NOMO-1 treated with DMSO at 0.1 percent for 48 hours (cell line): ENCODE results near the gene CENPE.
"Not testable (repeated sequence)": the region's sequence is repeated elsewhere in the genome, so short reads cannot be mapped to it uniquely, and the experiment has no call there.

ENCODE experiments used
- DNase-seq: peaks from one replicate; lab custom pipeline; 2025; ENCODE audit not compliant: unreplicated experiment; lab: John Stamatoyannopoulos, UW

Gene CENPE, protein sequence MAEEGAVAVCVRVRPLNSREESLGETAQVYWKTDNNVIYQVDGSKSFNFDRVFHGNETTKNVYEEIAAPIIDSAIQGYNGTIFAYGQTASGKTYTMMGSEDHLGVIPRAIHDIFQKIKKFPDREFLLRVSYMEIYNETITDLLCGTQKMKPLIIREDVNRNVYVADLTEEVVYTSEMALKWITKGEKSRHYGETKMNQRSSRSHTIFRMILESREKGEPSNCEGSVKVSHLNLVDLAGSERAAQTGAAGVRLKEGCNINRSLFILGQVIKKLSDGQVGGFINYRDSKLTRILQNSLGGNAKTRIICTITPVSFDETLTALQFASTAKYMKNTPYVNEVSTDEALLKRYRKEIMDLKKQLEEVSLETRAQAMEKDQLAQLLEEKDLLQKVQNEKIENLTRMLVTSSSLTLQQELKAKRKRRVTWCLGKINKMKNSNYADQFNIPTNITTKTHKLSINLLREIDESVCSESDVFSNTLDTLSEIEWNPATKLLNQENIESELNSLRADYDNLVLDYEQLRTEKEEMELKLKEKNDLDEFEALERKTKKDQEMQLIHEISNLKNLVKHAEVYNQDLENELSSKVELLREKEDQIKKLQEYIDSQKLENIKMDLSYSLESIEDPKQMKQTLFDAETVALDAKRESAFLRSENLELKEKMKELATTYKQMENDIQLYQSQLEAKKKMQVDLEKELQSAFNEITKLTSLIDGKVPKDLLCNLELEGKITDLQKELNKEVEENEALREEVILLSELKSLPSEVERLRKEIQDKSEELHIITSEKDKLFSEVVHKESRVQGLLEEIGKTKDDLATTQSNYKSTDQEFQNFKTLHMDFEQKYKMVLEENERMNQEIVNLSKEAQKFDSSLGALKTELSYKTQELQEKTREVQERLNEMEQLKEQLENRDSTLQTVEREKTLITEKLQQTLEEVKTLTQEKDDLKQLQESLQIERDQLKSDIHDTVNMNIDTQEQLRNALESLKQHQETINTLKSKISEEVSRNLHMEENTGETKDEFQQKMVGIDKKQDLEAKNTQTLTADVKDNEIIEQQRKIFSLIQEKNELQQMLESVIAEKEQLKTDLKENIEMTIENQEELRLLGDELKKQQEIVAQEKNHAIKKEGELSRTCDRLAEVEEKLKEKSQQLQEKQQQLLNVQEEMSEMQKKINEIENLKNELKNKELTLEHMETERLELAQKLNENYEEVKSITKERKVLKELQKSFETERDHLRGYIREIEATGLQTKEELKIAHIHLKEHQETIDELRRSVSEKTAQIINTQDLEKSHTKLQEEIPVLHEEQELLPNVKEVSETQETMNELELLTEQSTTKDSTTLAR (N-terminal part only)

DNA sequence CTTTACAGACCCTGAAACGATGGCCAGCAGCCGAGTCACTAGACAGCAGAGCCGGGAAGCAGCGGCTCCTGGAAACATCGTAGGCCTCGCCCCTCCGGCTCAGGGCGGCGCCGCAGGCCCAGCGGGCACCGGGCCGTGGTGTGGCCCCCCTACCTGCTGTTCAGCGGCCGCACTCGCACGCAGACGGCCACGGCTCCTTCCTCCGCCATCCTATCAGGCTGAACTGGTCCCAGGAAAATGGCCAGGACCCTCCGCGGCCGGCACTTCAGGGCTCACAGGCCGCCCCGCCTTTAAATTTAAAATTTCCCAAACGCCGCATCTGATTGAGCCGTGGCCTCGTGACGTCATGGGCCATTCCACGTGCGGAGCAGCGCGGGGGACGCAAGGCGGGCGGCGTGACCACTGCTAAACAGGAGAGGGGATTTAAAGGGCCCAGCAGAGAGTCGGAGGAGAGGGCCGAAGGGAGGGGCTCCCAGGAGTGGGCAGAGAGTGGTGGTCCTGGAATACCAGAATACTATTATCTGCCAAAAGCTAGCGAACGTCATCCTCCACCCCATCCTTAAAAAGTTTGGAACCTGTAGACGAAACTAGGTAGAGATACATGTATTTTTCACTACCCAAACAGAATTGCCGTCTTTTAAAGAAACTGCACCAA lies at the start of gene CENPE:
CENPE (minus strand) TSS at position 233 of the 655 bp plus-strand sequence; CDS start at position 209, 24 bp downstream.
- peak; percentile 73 for DNase-seq

DNA sequence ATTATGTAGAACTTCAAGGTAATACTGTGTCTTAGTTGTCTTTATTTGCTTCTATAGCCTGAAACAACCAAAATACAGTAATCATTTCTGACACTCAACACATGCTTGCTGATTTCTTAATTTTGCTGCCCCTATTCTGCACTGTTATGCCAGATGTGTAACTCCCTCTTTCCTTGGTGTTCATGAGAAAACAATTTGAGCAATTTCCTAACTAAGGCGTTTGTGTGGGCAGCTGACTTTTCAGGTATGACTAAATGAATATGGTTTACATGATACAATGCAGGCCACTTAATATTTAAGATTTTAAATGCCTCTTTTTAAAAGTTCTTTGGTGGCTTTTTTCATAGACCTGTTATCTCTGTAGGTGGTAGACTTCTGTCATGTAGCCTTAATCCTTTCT lies 46.1 kb upstream of the CENPE start:
- DNase-seq, result no peak

DNA sequence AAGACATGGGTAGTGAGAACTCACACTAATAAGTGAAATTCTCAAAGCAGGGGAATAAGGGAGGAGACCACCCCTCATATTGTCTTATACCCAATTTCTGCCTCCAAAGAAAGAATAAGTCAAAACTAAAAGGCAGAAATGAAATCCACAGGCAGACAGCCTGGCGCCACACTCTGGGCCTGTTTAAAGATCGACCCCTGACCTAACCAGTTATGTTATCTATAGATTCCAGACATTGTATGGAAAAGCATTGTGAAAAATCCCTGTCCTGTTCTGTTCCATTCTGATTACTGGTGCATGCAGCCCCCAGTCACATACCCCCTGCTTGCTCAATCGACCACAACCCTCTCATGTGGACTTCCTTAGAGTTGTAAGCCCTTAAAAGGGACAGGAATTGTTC lies 32.8 kb upstream of the CENPE start:
- DNase-seq, result not testable (repeated sequence)

DNA sequence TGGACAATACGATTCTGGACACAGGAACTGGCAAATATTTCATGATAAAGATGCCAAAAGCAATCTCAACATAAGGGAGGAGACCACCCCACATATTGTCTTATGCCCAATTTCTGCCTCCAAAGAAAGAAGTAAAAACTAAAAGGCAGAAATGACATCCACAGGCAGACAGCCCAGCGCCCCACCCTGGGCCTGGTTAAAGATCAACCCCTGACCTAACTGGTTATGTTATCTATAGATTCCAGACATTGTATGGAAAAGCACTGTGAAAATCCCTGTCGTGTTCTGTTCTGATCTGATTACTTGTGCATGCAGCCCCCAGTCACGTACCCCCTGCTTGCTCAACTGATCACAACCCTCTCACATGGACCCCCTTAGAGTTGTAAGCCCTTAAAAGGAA lies 25.4 kb upstream of the CENPE start:
- not testable (repeated sequence) for DNase-seq

DNA sequence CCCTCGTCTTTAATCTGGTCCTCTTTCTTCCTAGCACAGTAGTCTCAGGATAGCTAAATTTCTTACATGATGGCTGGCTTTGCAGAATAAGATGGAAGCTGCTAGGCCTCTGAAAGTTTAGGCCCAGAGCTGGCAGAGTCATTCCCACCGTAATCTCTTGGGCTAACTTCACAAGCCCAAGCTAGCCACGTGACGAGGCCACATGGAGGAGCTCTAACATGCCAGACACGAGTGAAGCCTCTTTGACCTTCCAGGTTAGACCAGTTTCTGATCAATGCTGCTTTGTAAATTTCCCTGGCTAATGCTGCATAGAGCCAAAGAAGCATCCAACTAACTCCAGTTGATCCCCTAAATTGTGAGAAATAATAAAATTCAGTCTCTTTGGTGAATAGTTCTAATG lies 9.5 kb upstream of the CENPE start:
- no peak for DNase-seq

DNA sequence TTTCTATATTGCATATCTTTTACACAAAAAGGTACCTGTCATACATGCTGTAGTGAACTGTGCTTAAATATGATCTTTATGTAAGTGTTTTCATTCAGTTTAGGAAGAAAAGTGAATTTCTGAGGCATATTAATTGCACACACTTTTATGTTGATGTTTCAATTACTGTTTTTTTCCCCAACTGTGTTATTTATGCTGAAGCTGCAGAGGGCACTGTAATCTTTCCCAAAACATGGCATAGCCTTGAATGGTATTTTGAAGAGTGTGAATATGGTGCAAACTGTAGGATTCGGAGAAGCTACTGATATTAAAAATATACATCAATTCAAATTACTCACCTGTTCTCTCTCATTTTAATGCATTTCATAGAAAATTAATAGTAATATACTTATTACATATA lies 6.0 kb upstream of the CENPE start:
- no peak for DNase-seq

DNA sequence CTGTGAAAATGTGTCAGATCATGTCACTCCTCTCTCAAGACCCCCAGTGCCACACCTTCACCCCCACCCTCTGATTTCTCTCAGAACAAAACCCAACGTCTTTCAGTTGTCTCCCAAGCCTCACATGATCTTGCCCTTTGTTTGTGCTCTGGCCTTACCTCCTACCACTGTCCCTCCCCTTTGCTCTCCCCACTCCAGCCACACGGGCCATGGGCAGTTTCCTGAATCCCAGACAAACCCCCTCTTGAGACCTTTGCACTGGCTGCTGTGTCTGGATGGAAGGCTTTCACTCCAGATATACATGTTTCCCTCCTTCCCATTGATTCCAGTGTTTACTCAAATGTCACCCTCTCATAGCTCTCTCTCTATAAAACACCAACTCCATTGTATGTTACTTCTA lies 3.6 kb upstream of the CENPE start:
- DNase-seq, result no peak

DNA sequence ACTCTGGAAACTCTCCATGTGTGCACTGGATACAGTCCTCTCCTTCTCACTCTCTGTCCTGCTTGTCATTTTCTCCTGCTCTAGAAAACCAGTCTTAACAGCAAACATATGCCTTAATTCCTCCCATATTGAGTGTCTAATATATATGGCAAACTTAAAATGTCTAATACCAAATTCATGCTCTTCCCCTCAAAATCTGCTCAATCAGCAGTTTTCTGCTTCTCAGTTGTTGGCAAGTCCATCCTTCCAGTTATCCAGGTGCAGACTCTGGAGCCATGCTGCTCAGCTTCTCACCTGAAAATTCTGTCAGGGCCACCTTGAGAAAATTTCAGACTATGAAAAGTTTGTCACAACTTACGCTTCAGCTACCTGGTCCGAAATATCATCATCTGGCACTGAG lies 3.1 kb upstream of the CENPE start:
- DNase-seq, result no peak

DNA sequence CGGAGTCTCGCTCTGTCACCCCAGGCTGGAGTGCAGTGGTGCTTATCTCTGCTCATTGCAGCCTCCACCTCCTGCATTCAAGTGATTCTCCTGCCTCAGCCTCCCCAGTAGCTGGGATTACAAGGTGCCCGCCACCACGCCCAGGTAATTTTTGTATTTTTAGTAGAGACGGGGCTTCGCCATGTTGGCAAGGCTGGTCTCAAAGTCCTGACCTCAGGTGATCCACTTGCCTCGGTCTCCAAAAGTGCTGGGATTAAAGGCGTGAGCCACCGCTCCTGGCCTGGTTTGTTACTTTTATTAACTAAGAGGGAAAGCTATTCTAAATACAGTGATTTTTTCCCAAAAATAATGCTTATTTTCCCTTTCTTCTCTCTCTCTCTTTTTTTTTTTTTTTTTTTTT lies 866 bp upstream of the CENPE start:
- no peak for DNase-seq

DNA sequence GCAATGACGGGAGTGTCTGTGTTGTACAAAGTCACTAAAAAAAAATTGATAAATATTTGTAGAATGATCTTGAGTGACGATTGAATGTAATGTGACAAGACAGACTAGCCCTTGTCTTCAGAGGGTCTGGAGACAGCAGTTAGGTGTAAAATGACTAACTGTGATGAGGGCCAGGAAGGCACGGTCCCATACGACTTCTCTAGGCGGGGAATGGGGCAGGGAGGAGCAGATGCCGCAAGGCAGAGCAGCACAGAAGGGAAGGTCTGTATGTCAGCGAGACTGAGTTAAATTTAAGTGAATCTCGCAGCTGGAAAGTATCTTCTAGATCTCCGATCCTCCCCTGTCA lies 405 bp downstream of the CENPE start:
- no peak for DNase-seq

DNA sequence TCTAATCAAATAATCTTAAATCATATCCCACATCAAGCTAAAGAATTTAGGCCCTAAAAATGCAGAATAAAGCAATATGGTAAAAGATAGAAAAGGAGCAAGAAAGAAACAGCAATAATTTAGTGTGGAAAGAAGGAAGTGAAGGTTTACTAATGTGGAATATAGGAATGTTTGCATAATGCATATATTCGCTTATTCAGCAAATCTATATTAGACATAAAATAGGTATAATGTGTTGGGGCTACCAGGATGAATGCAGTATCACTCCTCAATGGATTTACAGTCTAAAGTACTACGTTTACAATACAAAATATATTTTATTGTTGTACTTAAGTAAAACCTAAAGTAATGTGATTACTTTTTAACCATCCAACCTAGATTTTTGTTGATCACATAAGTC lies 4.7 kb downstream of the CENPE start:
- DNase-seq, result no peak

DNA sequence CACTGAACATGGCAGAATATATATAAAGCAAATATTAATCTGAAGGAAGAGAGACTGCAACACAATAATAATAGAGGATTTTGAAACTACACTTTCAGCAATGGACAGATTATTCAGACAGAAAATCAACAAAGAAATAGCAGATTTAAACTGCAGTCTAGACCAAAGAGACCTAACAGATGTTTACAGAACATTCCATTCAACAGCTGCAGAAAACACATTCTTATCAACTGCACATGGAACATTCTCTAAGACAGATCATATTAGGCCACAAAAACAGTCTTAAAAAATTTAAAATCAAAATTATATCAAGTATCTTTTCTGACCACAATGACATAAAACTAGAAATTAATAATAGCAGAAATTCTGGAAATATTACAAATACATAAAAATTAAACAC lies 27.1 kb downstream of the CENPE start:
- DNase-seq, result no peak

DNA sequence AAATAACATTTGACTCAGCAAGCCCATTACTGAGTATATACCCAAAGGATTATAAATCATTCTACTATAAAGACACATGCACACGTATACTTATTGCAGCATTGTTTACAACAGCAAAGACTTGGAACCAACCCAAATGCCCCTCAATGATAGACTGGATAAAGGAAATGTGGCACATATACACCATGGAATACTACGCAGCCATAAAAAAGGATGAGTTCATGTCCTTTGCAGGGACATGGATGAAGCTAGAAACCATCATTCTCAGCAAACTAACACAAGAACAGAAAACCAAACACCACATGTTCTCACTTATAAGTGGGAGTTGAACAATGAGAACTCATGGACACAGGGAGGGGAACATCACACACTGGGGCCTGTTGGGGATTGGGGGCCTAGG lies 28.4 kb downstream of the CENPE start:
- not testable (repeated sequence) for DNase-seq

DNA sequence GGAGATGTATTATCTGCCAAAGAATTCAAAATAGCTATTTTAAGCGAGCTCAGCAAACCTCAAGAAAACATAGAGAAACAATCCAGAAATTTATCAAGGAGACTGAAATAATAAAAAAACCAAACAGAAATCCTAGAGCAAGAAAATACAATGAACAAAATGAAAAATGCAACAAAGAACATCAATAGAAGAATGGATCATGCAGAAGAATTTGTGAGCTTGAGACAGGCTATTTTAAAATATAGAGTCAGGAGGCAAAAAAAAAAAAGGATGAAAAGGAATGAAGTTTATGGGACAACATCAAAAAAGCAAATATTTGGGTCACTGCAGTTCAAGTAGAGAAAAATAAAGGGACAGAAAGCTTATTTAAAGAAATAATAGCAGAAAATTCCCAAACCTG lies 29.1 kb downstream of the CENPE start:
- DNase-seq, result no peak

DNA sequence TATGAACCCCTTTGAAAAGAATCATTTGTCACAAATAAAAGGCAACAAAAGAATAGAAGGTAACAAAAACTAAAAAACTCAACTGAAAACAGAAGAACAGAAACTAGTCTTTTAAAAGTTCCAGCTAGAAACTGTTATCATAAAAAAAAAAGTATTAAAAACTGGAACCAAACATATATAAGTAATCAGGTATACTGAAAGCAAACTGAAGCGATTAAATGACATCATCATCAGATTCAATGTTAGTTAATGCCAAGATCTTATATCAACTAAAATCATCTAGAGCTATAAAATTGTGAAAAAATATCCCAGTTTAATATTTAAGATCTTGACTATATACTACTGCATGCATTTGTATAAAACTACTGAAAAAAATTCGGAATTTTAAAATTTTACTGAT lies 36.0 kb downstream of the CENPE start:
- DNase-seq, result no peak

DNA sequence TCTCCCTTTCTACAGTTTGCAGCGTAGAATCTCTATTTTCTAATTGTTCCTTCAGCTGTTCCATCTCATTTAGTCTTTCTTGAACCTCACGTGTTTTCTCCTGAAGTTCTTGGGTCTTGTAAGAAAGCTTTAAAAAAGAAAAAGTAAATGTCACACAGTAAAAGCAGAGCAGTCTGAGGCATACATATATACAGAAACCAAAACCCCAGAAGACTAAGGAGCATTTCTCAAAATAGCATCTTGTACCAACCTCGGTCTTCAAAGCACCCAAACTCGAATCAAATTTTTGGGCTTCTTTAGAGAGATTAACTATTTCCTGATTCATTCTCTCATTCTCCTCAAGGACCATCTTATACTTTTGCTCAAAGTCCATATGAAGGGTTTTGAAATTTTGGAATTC lies 39.4 kb downstream of the CENPE start:
- no peak for DNase-seq

DNA sequence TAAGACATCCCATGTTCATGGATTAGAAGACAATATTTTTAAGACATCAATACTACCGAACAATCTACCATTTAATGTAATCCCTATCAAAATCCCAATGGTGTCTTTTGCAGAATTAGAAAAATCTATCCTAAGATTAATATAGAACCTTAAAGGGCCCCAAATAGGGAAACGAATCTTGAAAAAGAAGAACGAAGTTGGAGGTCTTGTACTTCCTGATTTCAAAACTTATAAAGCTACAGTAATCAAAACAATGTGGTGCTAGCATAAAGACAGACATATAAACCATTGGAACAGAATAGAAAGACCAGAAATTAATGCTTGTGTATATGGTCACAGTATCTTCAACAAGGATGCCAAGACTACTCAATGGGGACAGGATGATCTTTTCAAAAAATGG lies 42.0 kb downstream of the CENPE start:
- peak; percentile 82 for DNase-seq

DNA sequence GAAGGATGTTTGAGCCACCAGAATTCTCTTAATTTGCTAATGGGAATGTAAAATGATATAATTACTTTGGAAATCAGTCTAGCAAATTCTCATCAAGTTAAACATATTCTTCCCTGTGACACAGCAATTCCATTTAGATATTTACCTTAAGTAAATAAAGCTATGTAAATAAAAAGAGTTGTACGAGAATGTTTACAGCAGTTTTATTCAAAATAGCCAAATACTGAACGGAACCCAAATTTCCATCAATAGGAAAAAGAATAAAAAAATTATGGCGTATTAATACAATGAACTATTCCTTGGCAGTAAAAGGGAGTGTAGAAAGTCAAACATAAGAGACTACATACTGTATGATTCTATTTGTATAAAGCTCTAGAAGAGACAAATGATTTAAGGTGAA lies 45.8 kb downstream of the CENPE start:
- DNase-seq, result no peak

DNA sequence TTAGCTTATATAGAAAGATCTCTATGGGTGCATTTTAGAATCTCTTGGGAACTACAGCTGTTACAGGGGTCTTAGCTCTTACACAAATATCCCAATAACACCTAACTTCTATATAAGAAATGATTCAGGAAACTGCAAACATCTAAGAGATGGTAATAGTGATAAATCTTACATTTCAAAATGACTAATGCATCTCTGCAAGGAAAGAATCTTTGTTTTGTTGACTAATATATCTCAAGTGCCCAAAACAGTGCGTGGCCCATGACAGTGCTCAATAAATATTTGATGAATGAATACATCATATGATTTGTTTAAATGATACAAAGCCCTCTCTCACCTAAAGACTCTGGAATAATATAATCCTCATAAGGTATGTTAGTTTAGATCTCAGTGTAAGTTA lies 47.5 kb downstream of the CENPE start:
- DNase-seq, result no peak

DNA sequence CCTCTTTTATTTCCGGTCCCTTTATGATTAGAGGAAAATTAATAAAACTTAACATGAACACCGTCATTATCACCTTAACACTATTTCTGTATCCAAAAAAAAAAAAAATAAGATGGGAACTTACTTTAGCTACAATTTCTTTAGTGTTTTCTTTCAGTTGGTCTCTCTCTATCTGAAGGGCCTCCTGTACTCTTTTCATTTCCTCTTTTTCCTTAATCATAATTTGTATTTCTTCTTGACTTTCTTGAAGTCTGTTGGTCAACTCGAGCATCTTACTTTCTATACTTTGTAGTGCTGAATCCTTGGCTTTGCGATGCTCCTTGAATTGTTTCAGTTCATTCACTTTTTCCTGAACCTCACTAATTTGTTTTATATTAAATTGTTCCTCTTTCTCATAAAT lies 53.2 kb downstream of the CENPE start:
- DNase-seq, result peak; percentile 62

DNA sequence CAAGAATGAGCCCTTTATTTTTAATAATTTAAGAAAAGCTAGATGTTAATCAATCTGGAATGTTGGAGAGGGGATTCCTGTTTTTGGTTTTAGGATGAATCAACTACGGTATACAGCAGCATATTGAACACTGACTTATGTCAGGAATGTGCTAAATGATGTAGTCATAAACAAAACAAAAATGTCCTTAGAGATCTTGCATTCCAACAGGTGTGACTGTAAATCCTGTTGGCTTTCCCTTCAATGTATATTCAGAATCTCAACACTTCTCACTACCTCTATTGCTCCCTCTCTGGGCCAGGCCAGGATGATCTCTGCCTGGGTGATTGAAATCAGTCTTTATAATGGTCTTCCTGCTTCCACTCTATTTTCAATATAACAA lies 60.7 kb downstream of the CENPE start:
- DNase-seq, result no peak
